Subcutaneous adipose tissue (tissue), 4 donors: ENCODE results near the gene NKAP. TPM values are rescaled to one million over a fixed set of nuclear protein-coding genes. Genes with fewer than 3 reads are reported as not detected.

Experiments used
- CTCF ChIP-seq: fragments of 450-650 bp; IDR thresholded peaks from one replicate; pipeline ENCODE4 v1.5.1; 2016; ENCODE audit warnings: low read depth, mild to moderate bottlenecking, control low read depth, antibody characterized with exemption, moderate library complexity
- total RNA-seq, 4 donors: library from RNA; depleted of rRNA; stranded (reverse); fragments of >200 nt; gene quantifications; one replicate each; pipeline ENCODE4 v1.1.0, GENCODE V29; 2016

NKAP gene
- total RNA-seq, 4 donors from 2014 or later, result 5.1 to 7.2 (median 6.2) TPM

DNA sequence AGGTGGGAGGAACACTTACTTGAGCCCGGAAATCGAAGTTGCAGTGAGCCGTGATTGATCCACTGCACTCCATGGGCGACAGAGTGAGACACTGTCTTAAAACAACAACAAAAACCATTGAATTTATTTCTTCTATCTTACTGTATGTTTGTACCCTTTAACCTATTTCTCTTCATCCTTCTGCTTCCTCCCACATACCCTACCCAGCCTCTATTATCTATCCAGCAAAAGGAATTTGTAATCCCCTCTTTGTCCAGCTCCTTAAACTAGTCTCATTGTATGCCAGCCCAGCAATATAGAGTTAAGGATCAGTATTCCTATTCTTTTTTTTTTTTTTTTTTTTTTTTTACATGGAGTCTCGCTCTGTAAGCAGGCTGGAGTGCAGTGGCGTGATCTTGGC lies 1.9 kb upstream of the NKAP start:
- no peak for TF ChIP-seq CTCF

DNA sequence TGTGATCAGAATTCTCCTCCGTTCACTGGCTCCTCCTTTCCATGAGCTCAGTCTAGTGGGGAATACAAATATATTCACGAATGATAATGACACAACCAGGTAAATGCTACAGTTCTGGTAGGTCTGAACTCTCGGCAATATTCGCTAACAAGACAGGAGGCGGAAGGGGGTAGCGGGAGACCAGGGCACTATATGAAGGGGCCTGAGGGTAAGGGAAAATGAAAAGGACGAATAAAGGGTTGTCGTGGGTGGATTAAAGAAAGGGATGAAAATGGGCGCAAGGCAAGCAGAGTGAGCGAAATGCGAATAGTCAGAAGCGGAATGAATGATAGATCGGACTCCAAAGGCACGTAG lies 743 bp downstream of the NKAP start:
- no peak for TF ChIP-seq CTCF

- TF ChIP-seq CTCF, result no peak
Observed at GRCh38 chrX:119942173-119942819, 1.3 kb downstream of the NKAP start.

GRCh38 chrX:119941336-119941735 lies 2.2 kb downstream of the NKAP start:
- no peak for TF ChIP-seq CTCF

- TF ChIP-seq CTCF, result no peak
Observed at GRCh38 chrX:119935215-119935874, 8.2 kb downstream of the NKAP start.

DNA sequence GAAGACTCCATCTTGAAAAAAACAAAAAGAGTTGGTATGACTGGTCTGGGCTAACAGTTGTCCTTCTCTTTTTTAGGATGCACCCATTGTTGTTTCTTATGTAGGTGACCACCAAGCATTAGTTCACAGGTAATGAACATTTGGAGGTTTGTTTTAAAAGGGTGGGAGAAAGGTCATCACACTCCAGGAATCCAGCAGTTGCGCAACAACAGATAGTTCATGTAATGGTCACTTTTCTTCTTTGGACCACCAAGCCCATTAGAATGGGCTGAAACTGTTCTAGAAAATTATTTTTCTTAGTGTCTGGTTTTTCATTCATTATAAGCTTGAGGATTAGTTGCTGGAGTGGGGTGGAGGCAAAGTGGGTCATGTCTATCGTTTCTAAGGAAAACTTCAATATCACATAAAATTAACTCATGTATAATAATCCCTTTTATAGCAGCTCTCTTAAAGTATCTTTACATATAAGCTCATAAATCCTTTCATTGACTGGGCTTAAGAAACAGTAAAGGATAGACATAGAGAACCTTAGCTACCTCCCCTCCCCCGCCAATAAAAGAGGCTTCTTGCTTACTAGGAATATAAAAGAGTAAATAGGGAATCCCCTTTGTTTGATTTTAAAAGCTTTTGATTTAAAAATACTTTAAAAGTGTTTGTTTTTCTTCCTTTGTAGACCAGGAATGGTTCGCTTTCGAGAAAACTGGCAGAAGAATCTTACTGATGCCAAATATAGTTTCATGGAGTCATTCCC lies 23.5 kb downstream of the NKAP start:
- no peak for TF ChIP-seq CTCF

DNA sequence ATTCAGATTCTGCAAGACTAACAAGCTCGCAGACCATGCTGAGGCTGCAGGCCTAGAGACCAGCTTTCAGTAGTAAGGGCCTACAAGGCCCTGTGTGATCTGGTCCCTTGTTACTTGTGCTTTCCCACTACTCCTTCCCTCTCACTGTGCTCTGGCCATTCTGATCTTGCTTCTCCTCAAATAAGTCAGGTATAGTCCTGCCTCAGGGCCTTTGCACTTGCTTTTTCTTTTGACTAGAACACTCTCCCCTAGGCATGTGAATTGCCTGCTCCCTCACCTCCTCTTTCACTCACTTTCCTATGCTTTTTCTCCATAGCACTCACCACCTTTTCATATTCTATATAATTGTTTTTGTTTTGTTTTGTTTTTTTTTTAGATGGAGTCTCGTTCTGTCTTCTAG lies 25.7 kb downstream of the NKAP start:
- no peak for TF ChIP-seq CTCF
